H1 (cell line): ENCODE data around the gene NDUFS7. TPM values are rescaled to one million over a fixed set of nuclear protein-coding genes. Genes with fewer than 3 reads are reported as not detected.

Experiments
- CTCF ChIA-PET: fragments of 300-600 bp; sonication (Branson Sonifier 250); formaldehyde crosslinking; loops from one replicate; lab custom pipeline; 2021; ENCODE audit not compliant: partially characterized antibody; lab: Charles Lee
- POLR2A ChIA-PET: fragments of 300-600 bp; sonication (Branson Sonifier 250); formaldehyde crosslinking; loops from one replicate; lab custom pipeline; 2021; ENCODE audit warnings: inconsistent platforms; ENCODE audit not compliant: partially characterized antibody; lab: Charles Lee
- DNase-seq, 2 experiments: peaks; one replicate each; pipeline versions ENCODE4 v3.0.0 to v3.0.0-alpha.2; 2010 to 2022; ENCODE audit warnings: low spot score in 2 of 2, low read depth in 1 of 2, mixed read lengths in 1 of 2
- FAIRE-seq: peaks from 2 replicates; lab custom pipeline; 2011; peaks lifted over from hg19 to GRCh38; lab: Jason Lieb, UNC
- H2AFZ ChIP-seq: 2 replicates; pipeline ENCODE4 v1.8.1; 2012; ENCODE audit warnings: low read length, inconsistent platforms
- H2AK5ac ChIP-seq: 2 replicates; pipeline ENCODE4 v1.6.1; 2013; ENCODE audit warnings: low read depth, low read length
- H2BK120ac ChIP-seq: replicated peaks from 2 replicates; pipeline ENCODE3; 2013; ENCODE audit warnings: low read depth, low read length, inconsistent platforms
- H2BK12ac ChIP-seq: 2 replicates; pipeline ENCODE4 v1.6.1; 2013; ENCODE audit warnings: low read depth, low read length
- H2BK15ac ChIP-seq: 2 replicates; pipeline ENCODE4 v1.6.1; 2013; ENCODE audit warnings: low read length
- H2BK20ac ChIP-seq: 2 replicates; pipeline ENCODE4 v1.6.1; 2013; ENCODE audit warnings: low read length
- H2BK5ac ChIP-seq: 2 replicates; pipeline ENCODE4 v1.6.1; 2013; ENCODE audit warnings: low read depth, low read length
- H3K14ac ChIP-seq: 2 replicates; pipeline ENCODE4 v1.6.1; 2013; ENCODE audit warnings: inconsistent platforms; ENCODE audit not compliant: insufficient read length
- H3K18ac ChIP-seq: 2 replicates; pipeline ENCODE4 v1.6.1; 2013; ENCODE audit warnings: low read length; ENCODE audit errors: extremely low read depth
- H3K23ac ChIP-seq: 2 replicates; pipeline ENCODE4 v1.6.1; 2013; ENCODE audit warnings: inconsistent platforms; ENCODE audit not compliant: insufficient read length
- H3K23me2 ChIP-seq: 2 replicates; pipeline ENCODE4 v1.6.1; 2013; ENCODE audit warnings: low read depth, low read length
- H3K27ac ChIP-seq: 2 replicates; pipeline ENCODE4 v1.6.1; 2011; ENCODE audit warnings: low read depth, low read length, inconsistent platforms
- H3K27me3 ChIP-seq, 4 experiments: replicated peaks in 1 of 4; 1 replicate in 1 of 4; 2 replicates in 3 of 4; pipeline versions ENCODE4 v1.6.1 to v1.8.1; 2011 to 2013; ENCODE audit warnings: low read length in 3 of 4, mild to moderate bottlenecking in 3 of 4, inconsistent platforms in 2 of 4, mixed read lengths in 2 of 4, moderate library complexity in 1 of 4; ENCODE audit not compliant: control insufficient read depth in 3 of 4, insufficient read depth in 3 of 4; ENCODE audit errors: extremely low read depth in 1 of 4
- H3K36me3 ChIP-seq, 4 experiments: 2 replicates each; pipeline versions ENCODE4 v1.6.1 to v1.8.1; 2011 to 2013; ENCODE audit warnings: mild to moderate bottlenecking in 4 of 4, low read length in 3 of 4, moderate library complexity in 2 of 4, control low read depth in 1 of 4, inconsistent platforms in 1 of 4; ENCODE audit not compliant: insufficient read depth in 4 of 4, control insufficient read depth in 2 of 4
- H3K4ac ChIP-seq: replicated peaks from 2 replicates; pipeline ENCODE3; 2013; ENCODE audit warnings: low read length, low read depth, mixed read lengths, inconsistent platforms; ENCODE audit not compliant: insufficient read length
- H3K4me1 ChIP-seq, 4 experiments: replicated peaks in 1 of 4; 1 replicate in 1 of 4; 2 replicates in 3 of 4; pipeline versions ENCODE4 v1.6.1 to v1.8.1; 2011 to 2013; ENCODE audit warnings: low read length in 3 of 4, inconsistent platforms in 2 of 4, mixed read lengths in 1 of 4; ENCODE audit not compliant: insufficient read depth in 4 of 4, control insufficient read depth in 3 of 4
- H3K4me2 ChIP-seq, 2 experiments: 2 replicates each; pipeline versions ENCODE4 v1.6.1 to v1.8.1; 2011 to 2013; ENCODE audit warnings: low read depth in 2 of 2, low read length in 2 of 2, control low read depth in 1 of 2, inconsistent platforms in 1 of 2, mild to moderate bottlenecking in 1 of 2; ENCODE audit not compliant: insufficient read depth in 1 of 2
- H3K4me3 ChIP-seq, 4 experiments: fragments of 200-600, 300-600 bp in 1 of 4; sonication (generic), shearing (Covaris generic), sonication (Bioruptor Twin) in 1 of 4; 2 replicates each; pipeline versions ENCODE4 v1.5.1 to v1.8.1; 2011 to 2016; ENCODE audit warnings: low read length in 4 of 4, low read depth in 3 of 4, control low read depth in 2 of 4, inconsistent platforms in 2 of 4, mild to moderate bottlenecking in 2 of 4, mixed read lengths in 1 of 4, moderate library complexity in 1 of 4; ENCODE audit not compliant: insufficient read depth in 2 of 4; ENCODE audit errors: extremely low read depth in 1 of 4
- H3K56ac ChIP-seq: replicated peaks from 2 replicates; pipeline ENCODE3; 2013; ENCODE audit warnings: low read depth, mild to moderate bottlenecking, mixed read lengths, low read length, inconsistent platforms; ENCODE audit not compliant: insufficient read length
- H3K79me1 ChIP-seq: 2 replicates; pipeline ENCODE4 v1.6.1; 2013; ENCODE audit warnings: low read depth, low read length, control low read depth
- H3K79me2 ChIP-seq, 2 experiments: 2 replicates each; pipeline versions ENCODE4 v1.6.1 to v1.8.1; 2012 to 2013; ENCODE audit warnings: low read length in 2 of 2, mild to moderate bottlenecking in 2 of 2, inconsistent platforms in 1 of 2; ENCODE audit not compliant: insufficient read depth in 2 of 2, control insufficient read depth in 1 of 2
- H3K9ac ChIP-seq, 4 experiments: replicated peaks in 1 of 4; 1 replicate in 1 of 4; 2 replicates in 3 of 4; pipeline versions ENCODE4 v1.6.1 to v1.8.1; 2011 to 2013; ENCODE audit warnings: low read depth in 3 of 4, low read length in 3 of 4, control low read depth in 2 of 4, mild to moderate bottlenecking in 2 of 4, moderate library complexity in 2 of 4, inconsistent platforms in 1 of 4; ENCODE audit errors: extremely low read depth in 1 of 4
- H3K9me3 ChIP-seq, 2 experiments: 2 replicates each; pipeline versions ENCODE4 v1.6.1 to v1.8.1; 2012 to 2013; ENCODE audit warnings: mild to moderate bottlenecking in 2 of 2, moderate library complexity in 2 of 2, control low read depth in 1 of 2, inconsistent platforms in 1 of 2, low read depth in 1 of 2, low read length in 1 of 2, mixed read lengths in 1 of 2; ENCODE audit not compliant: insufficient read depth in 2 of 2
- H4K20me1 ChIP-seq, 2 experiments: replicated peaks in 1 of 2; 2 replicates each; pipeline versions ENCODE3 to v1.8.1; 2011 to 2013; ENCODE audit warnings: inconsistent platforms in 2 of 2, low read length in 2 of 2, mild to moderate bottlenecking in 1 of 2; ENCODE audit not compliant: insufficient read depth in 2 of 2, control insufficient read depth in 1 of 2
- H4K5ac ChIP-seq: 2 replicates; pipeline ENCODE4 v1.6.1; 2013; ENCODE audit warnings: low read length, low read depth, mixed read lengths, inconsistent platforms; ENCODE audit not compliant: insufficient read length
- H4K8ac ChIP-seq: 2 replicates; pipeline ENCODE4 v1.8.0; 2013; ENCODE audit warnings: mild to moderate bottlenecking, moderate library complexity, low read length, inconsistent platforms; ENCODE audit not compliant: insufficient read depth; ENCODE audit errors: extremely low read depth
- H4K91ac ChIP-seq: replicated peaks from 2 replicates; pipeline ENCODE3; 2013; ENCODE audit warnings: low read length, mixed read lengths, inconsistent platforms; ENCODE audit not compliant: insufficient read length
- BACH1 ChIP-seq: IDR thresholded peaks from 2 replicates; pipeline ENCODE4 v1.6.1; 2012; ENCODE audit warnings: low read length, improper control_type of control experiment
- CHD2 ChIP-seq: IDR thresholded peaks from 2 replicates; pipeline ENCODE4 v1.6.1; 2012; ENCODE audit warnings: low read length, improper control_type of control experiment
- CREB1 ChIP-seq: IDR thresholded peaks from 2 replicates; pipeline ENCODE4 v1.6.1; 2012; ENCODE audit warnings: inconsistent platforms
- EZH2 ChIP-seq: fragments of 200-600 bp; sonication (generic); IDR thresholded peaks from 2 replicates; pipeline ENCODE4 v1.7.1; 2012; ENCODE audit warnings: low read depth, mild to moderate bottlenecking, moderate library complexity, low read length, inconsistent platforms; ENCODE audit not compliant: severe bottlenecking
- FOSL1 ChIP-seq: IDR thresholded peaks from 2 replicates; pipeline ENCODE4 v1.6.1; 2011; ENCODE audit warnings: mild to moderate bottlenecking, low read depth, low read length, moderate library complexity; ENCODE audit not compliant: insufficient read depth
- NRF1 ChIP-seq: IDR thresholded peaks from 2 replicates; pipeline ENCODE4 v1.6.1; 2011; ENCODE audit warnings: mild to moderate bottlenecking, low read depth, low read length, improper control_type of control experiment
- PHF8 ChIP-seq: fragments of 200-600 bp; sonication (generic); conservative IDR thresholded peaks from 2 replicates; pipeline ENCODE4 v1.7.1; 2012; ENCODE audit warnings: low read depth, mild to moderate bottlenecking, inconsistent platforms, low read length, moderate library complexity
- POLR2AphosphoS5 ChIP-seq: IDR thresholded peaks from 2 replicates; pipeline ENCODE4 v1.6.1; 2011; ENCODE audit warnings: low read depth, low read length
- RAD21 ChIP-seq, 2 experiments: IDR thresholded peaks in 1 of 2; conservative IDR thresholded peaks in 1 of 2; 2 replicates each; pipeline ENCODE4 v1.6.1; 2011; ENCODE audit warnings: low read depth in 2 of 2, low read length in 2 of 2, improper control_type of control experiment in 1 of 2, inconsistent platforms in 1 of 2, mild to moderate bottlenecking in 1 of 2, moderate library complexity in 1 of 2
- SAP30 ChIP-seq: fragments of 300-600 bp; sonication (generic); IDR thresholded peaks from 2 replicates; pipeline ENCODE4 v1.7.1; 2012; ENCODE audit warnings: low read length, moderate library complexity, mild to moderate bottlenecking, inconsistent platforms; ENCODE audit not compliant: insufficient read depth, insufficient replicate concordance
- WGBS, 2 experiments: shearing (Covaris generic) in 1 of 2; methylation state at CpG; one replicate each; pipeline versions ENCODE4 v1.1.6 to v1.1.7; 2013 to 2015; ENCODE audit warnings: low lambda C conversion rate in 2 of 2, mixed read lengths in 2 of 2, inconsistent platforms in 1 of 2, low coverage in 1 of 2, missing lambda C conversion rate in 1 of 2; ENCODE audit not compliant: insufficient replicate concordance in 2 of 2, insufficient coverage in 1 of 2, insufficient read length in 1 of 2; ENCODE audit errors: extremely low coverage in 1 of 2, missing lambda C conversion rate in 1 of 2; 5-methylcytosine and 5-hydroxymethylcytosine counted together
- polyA plus RNA-seq, 7 experiments: library from polyadenylated mRNA; depleted of rRNA in 3 of 7; stranded (reverse) in 5 of 7; unstranded in 2 of 7; fragments of >200 nt in 5 of 7; fragments of 200-250 nt in 2 of 7; gene quantifications; 1 replicate in 5 of 7; 2 replicates in 1 of 7; 4 replicates in 1 of 7; pipeline versions ENCODE4 v1.2.1 to v1.2.3, GENCODE V29; 2011 to 2013; ENCODE audit warnings: missing spikeins in 2 of 7, mixed read lengths in 2 of 7
- total RNA-seq: library from RNA; stranded (reverse); fragmentation: NEBNext Ultra II Directional; extraction: Animal tissue kit (Norgen Biotek cat#: 25700); gene quantifications from 2 replicates; pipeline ENCODE4 v1.2.1, GENCODE V29; 2021

Gene NDUFS7
- total and polyA plus RNA-seq, 2 of the 8 experiments (the other 6 are each of a cell fraction or from before 2014, with no cell fraction given): 78.1 to 309 TPM

DNA sequence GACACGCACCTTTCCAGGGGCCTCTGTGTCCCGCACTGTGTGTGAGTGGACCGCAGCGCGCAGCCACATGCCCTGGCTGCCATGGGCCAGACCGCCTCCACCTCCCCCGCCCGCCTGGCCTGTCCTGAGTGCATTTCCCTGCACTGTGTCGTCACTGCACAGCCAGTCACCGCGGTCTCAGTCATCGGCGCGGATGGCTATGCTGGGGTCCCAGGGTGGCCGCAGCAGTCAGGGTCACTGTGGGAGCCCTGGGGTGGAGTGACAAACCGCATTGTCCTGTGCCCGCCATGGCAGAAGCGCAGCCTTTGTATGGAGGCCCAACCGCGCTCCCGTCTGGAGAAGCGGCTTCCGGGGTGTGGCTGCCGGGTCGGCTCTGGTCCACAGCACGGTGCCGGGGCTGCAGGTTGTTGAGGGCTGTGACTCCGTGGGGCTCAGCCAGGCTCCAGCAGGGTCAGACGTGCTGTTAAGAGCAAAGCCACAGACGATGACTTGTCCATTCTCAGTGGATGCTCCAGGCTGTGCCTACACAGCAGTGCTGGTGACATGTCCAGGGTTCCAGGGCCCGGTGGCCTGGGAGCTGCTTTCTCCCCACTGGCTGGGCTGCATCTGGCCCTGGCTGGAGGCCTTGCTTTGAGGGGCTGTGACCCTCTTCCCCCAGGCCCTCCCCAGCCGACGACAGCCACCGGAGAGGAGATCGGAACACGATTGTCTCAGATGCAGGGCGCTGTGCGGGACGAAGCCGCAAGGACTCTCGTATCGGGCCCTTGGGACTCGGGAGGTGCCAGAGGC, 6.3 kb upstream of the NDUFS7 start:
- peak overlapping the region; percentile 62 for H4K8ac ChIP-seq
- H3K14ac ChIP-seq: no peak overlapping the region
- no peak overlapping the region for H2BK5ac ChIP-seq
- H3K4me3 ChIP-seq: no peak overlapping the region
- no peak overlapping the region for H3K9ac ChIP-seq
- no peak overlapping the region for H2BK20ac ChIP-seq
- peaks cover 4 to 32% (median 16%) of the 10 kb centered on the region in 4 experiments; a peak in 7 of 8 replicates for H3K36me3 ChIP-seq
- 95% methylated on average over 41 of the region's 43 CpGs; no CpG with 5 or more reads in 1 of the 2 experiments for WGBS, 2 experiments
- no peak overlapping the region for H3K23ac ChIP-seq
- peaks cover 0 to 11% of the 10 kb centered on the region in 2 experiments for H4K20me1 ChIP-seq
- no peak overlapping the region for H3K4me2 ChIP-seq
- POLR2A ChIA-PET: interaction anchor here (0.8 to 1.4 kb wide), 5 partner anchors 13 to 108 kb away, joined by 3 to 9 read pairs (median 3); partner anchors contain the start of gene CIRBP
- no peaks in the 10 kb centered on the region for H3K79me1 ChIP-seq
- H4K5ac ChIP-seq: no peak overlapping the region
- no peak overlapping the region for H2BK12ac ChIP-seq
- no peaks in the 10 kb centered on the region for H3K9me3 ChIP-seq
- FAIRE-seq (no peak), DNase-seq (no peak)
- peaks cover 0 to 5% (median 3%) of the 10 kb centered on the region in 4 experiments; a peak in 2 of 7 replicates for H3K4me1 ChIP-seq
- no peaks in the 10 kb centered on the region for H3K23me2 ChIP-seq
- no peak overlapping the region for H2BK15ac ChIP-seq
- H3K18ac ChIP-seq: no peak overlapping the region
- CTCF ChIA-PET: interaction anchor here (0.7 kb wide), 1 partner anchor 78 kb away, joined by 3 read pairs; no protein-coding TSS in a partner anchor
- H3K79me2 ChIP-seq: no peaks in the 10 kb centered on the region
- no peaks in the 10 kb centered on the region for H3K27me3 ChIP-seq
- no peak overlapping the region for H3K27ac ChIP-seq
- no peak overlapping the region for H3K4ac ChIP-seq
- H2AK5ac ChIP-seq: no peak overlapping the region
- H2BK120ac ChIP-seq: no peak overlapping the region
- no peak overlapping the region for H2AFZ ChIP-seq
- H4K91ac ChIP-seq: no peak overlapping the region
- H3K56ac ChIP-seq: no peak overlapping the region
- TF ChIP-seq PHF8: no peak
- no peak for TF ChIP-seq CHD2
- no peak for TF ChIP-seq SAP30
- TF ChIP-seq NRF1: no peak
- TF ChIP-seq EZH2: no peak
- no peak for TF ChIP-seq CREB1
- TF ChIP-seq FOSL1: no peak
- TF ChIP-seq RAD21 (IDR thresholded peaks at IDR 0.05 in 1 of 2, conservative IDR thresholded peaks at IDR 0.05 in 1 of 2; ENCODE audit: low read depth in 2 of 2, low read length in 2 of 2): no peak
- TF ChIP-seq BACH1: no peak
- TF ChIP-seq POLR2AphosphoS5: no peak
